ENCODE results near the gene MROH2A.

The MROH2A gene

DNA sequence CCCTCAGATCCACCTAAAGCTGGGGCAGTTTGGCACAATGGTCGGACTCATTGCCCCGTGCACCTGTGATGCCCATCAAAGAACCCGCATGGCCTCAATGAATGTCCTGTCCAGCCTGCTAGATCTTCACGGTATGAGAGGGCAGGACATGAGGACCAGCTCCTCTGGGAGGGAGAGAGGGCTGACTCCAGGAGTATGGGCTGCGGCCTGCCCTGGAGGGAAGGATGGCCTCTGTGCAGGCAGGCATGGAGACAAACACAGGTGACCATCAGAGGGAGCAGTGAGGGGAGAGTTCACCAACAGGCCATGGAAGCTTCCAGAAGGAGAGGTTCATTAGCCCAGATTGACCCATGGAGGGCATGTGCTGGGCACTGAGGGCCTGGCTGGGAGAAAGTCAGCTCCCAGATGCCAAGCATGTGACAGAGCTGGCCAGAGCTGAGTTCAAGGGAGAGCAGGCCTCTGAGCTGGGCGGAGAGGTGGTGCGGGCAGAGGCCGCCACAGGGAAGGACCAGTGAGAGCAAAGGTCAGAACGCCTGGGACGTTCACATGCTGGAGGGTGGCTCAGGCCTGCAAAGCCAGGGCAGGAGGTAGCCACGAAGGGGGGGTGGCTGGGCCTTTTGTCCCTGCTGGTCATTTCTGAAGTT, 40.0 kb downstream of the MROH2A start:
- H3K4me1 ChIP-seq (ENCODE audit: control insufficient read depth, insufficient read depth, low read length) = peaks cover 5% of the 10 kb centered on the region; the same call in 1 of the 2 replicates
- H3K4me3 ChIP-seq (ENCODE audit: low read depth, low read length) = no peak overlapping the region
- H3K9me3 ChIP-seq (ENCODE audit: control insufficient read depth, insufficient read depth, low read depth, low read length) = no peaks in the 10 kb centered on the region
- H3K27ac ChIP-seq (ENCODE audit: extremely low read depth, low read depth, low read length) = no peak overlapping the region
- ChIA-PET POLR2A (no interaction called here), CTCF (interaction anchor here (1.1 kb wide), 1 partner anchor 765 kb away, joined by 3 read pairs; no protein-coding TSS in a partner anchor)
- TF ChIP-seq ZNF558 (tag by site-specific recombination; IDR thresholded peaks at IDR 0.05) (no peak), ZSCAN23 (tag by site-specific recombination; IDR thresholded peaks at IDR 0.05) (no peak), SETDB1 (IDR thresholded peaks at IDR 0.05; ENCODE audit: insufficient read length, low read length) (no peak)
- TF ChIP-seq, protein P1, sequence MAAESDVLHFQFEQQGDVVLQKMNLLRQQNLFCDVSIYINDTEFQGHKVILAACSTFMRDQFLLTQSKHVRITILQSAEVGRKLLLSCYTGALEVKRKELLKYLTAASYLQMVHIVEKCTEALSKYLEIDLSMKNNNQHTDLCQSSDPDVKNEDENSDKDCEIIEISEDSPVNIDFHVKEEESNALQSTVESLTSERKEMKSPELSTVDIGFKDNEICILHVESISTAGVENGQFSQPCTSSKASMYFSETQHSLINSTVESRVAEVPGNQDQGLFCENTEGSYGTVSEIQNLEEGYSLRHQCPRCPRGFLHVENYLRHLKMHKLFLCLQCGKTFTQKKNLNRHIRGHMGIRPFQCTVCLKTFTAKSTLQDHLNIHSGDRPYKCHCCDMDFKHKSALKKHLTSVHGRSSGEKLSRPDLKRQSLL (tag by site-specific recombination; IDR thresholded peaks at IDR 0.05) = no peak
- H3K36me3 ChIP-seq (ENCODE audit: control insufficient read depth in 2 of 2, insufficient read depth in 1 of 2, low read length in 2 of 2) = no peaks in the 10 kb centered on the region

DNA sequence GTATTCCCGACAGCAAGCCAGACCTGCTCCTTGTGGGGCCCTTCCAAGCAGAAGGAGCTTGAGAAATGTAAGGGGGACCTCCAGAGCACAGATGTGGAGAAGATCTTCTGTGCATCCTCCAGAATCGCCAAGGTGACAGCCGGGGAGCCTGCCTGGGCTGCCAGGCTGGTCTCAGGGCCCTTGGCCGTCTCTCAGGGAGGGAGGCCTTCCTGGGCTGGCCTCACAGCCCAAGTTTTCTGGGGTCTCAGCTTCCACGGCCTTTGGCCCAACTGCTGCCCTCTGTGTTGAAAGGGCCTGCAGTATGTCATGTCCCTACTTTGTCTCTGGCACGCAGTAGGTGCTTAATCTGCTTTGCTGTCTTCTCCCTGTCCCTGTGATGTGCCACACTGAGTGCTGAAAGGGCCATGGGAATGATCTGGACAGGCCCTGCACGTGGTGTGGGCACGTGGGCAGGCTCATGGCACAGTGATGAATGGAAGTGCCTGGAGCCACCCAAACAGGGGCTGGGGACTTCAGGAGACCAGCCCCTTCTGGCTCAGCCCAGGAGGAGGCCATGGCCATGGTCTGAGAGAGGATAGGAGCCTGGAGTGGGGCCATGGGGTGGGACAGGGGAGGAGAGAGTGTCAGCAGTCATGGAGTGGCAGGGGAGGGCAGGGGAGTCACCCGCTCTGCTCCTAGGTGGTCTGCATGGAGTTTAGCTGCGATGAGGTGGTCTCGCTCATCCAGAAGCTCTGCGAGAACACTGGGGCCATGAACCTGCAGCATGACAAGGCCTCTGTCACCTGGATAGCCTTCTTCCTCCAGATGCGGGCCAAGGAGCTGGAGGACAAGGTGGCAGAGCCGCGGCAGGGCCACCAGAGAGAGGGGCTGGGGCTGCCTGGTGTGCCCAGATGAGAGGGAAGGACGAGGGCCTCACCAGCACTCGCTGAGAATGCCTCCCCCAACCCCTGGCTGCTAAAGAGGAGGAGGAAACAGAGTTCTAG, 40.8 kb downstream of the MROH2A start:
- Histone ChIP-seq H3K36me3 (ENCODE audit: control insufficient read depth in 2 of 2, insufficient read depth in 1 of 2, low read length in 2 of 2) (no peaks in the 10 kb centered on the region), H3K27ac (ENCODE audit: extremely low read depth, low read depth, low read length) (no peak overlapping the region), H3K4me1 (ENCODE audit: control insufficient read depth, insufficient read depth, low read length) (peaks cover 5% of the 10 kb centered on the region; the same call in 1 of the 2 replicates), H3K9me3 (ENCODE audit: control insufficient read depth, insufficient read depth, low read depth, low read length) (no peaks in the 10 kb centered on the region), H3K4me3 (ENCODE audit: low read depth, low read length) (no peak overlapping the region)
- POLR2A ChIA-PET = no interaction called here
- CTCF ChIA-PET = no interaction called here
- TF ChIP-seq, protein P2, sequence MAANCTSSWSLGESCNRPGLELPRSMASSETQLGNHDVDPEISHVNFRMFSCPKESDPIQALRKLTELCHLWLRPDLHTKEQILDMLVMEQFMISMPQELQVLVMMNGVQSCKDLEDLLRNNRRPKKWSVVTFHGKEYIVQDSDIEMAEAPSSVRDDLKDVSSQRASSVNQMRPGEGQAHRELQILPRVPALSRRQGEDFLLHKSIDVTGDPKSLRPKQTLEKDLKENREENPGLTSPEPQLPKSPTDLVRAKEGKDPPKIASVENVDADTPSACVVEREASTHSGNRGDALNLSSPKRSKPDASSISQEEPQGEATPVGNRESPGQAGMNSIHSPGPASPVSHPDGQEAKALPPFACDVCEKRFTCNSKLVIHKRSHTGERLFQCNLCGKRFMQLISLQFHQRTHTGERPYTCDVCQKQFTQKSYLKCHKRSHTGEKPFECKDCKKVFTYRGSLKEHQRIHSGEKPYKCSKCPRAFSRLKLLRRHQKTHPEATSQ (tag by site-specific recombination; IDR thresholded peaks at IDR 0.05) = no peak
- TF ChIP-seq ZNF114 (tag by site-specific recombination; IDR thresholded peaks at IDR 0.05) (no peak), ZNF529 (tag by site-specific recombination; IDR thresholded peaks at IDR 0.05; ENCODE audit: insufficient replicate concordance) (no peak), ZNF302 (tag by site-specific recombination; IDR thresholded peaks at IDR 0.05; ENCODE audit: low read depth) (no peak), ZNF394 (tag by site-specific recombination; IDR thresholded peaks at IDR 0.05; ENCODE audit: borderline replicate concordance) (no peak), ZNF211 (tag by site-specific recombination; IDR thresholded peaks at IDR 0.05; ENCODE audit: low read depth) (no peak), ZNF664 (tag by site-specific recombination; IDR thresholded peaks at IDR 0.05) (no peak), ZNF221 (tag by site-specific recombination; IDR thresholded peaks at IDR 0.05; ENCODE audit: borderline replicate concordance) (no peak), ZNF16 (tag by site-specific recombination; IDR thresholded peaks at IDR 0.05; ENCODE audit: low read depth) (no peak), ZNF530 (tag by site-specific recombination; IDR thresholded peaks at IDR 0.05; ENCODE audit: low read depth) (no peak)
- TF ChIP-seq, protein P3, sequence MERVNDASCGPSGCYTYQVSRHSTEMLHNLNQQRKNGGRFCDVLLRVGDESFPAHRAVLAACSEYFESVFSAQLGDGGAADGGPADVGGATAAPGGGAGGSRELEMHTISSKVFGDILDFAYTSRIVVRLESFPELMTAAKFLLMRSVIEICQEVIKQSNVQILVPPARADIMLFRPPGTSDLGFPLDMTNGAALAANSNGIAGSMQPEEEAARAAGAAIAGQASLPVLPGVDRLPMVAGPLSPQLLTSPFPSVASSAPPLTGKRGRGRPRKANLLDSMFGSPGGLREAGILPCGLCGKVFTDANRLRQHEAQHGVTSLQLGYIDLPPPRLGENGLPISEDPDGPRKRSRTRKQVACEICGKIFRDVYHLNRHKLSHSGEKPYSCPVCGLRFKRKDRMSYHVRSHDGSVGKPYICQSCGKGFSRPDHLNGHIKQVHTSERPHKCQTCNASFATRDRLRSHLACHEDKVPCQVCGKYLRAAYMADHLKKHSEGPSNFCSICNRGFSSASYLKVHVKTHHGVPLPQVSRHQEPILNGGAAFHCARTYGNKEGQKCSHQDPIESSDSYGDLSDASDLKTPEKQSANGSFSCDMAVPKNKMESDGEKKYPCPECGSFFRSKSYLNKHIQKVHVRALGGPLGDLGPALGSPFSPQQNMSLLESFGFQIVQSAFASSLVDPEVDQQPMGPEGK (tag by site-specific recombination; IDR thresholded peaks at IDR 0.05) = no peak
- TF ChIP-seq, protein P4, sequence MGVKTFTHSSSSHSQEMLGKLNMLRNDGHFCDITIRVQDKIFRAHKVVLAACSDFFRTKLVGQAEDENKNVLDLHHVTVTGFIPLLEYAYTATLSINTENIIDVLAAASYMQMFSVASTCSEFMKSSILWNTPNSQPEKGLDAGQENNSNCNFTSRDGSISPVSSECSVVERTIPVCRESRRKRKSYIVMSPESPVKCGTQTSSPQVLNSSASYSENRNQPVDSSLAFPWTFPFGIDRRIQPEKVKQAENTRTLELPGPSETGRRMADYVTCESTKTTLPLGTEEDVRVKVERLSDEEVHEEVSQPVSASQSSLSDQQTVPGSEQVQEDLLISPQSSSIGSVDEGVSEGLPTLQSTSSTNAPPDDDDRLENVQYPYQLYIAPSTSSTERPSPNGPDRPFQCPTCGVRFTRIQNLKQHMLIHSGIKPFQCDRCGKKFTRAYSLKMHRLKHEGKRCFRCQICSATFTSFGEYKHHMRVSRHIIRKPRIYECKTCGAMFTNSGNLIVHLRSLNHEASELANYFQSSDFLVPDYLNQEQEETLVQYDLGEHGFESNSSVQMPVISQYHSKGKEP (tag by site-specific recombination; IDR thresholded peaks at IDR 0.05) = no peak
- TF ChIP-seq, protein P5, sequence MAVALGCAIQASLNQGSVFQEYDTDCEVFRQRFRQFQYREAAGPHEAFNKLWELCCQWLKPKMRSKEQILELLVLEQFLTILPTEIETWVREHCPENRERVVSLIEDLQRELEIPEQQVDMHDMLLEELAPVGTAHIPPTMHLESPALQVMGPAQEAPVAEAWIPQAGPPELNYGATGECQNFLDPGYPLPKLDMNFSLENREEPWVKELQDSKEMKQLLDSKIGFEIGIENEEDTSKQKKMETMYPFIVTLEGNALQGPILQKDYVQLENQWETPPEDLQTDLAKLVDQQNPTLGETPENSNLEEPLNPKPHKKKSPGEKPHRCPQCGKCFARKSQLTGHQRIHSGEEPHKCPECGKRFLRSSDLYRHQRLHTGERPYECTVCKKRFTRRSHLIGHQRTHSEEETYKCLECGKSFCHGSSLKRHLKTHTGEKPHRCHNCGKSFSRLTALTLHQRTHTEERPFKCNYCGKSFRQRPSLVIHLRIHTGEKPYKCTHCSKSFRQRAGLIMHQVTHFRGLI (tag by site-specific recombination; IDR thresholded peaks at IDR 0.05) = no peak

Data from HEK293 (cell line).